NB4 (cell line): ENCODE measurements around the gene LIN7C.

ENCODE experiments used
- CTCF ChIP-seq: IDR thresholded peaks from one replicate; pipeline ENCODE4 v1.5.1; 2012; ENCODE audit warnings: low read depth, low read length
- POLR2A ChIP-seq: IDR thresholded peaks from 2 replicates; pipeline ENCODE4 v1.6.1; 2011; ENCODE audit warnings: mild to moderate bottlenecking; ENCODE audit not compliant: insufficient read length; ENCODE audit errors: extremely low read depth

- TF ChIP-seq CTCF (no peak), POLR2A (no peak)
Measured at GRCh38 chr11:27477243-27477642, 29.3 kb downstream of the LIN7C start.
